Muscle of back (tissue), 11 donors: ENCODE results near the gene MAGEA2B. TPM values are rescaled to one million over a fixed set of nuclear protein-coding genes. Genes with fewer than 3 reads are reported as not detected.
"Not testable (repeated sequence)": the region's sequence is repeated elsewhere in the genome, so short reads cannot be mapped to it uniquely, and the experiment has no call there.

Experiments used
- DNase-seq, 3 donors: peaks; one replicate each; pipeline versions ENCODE4 v3.0.0 to v3.0.0-alpha.2; 2013
- polyA plus RNA-seq, 10 donors: library from polyadenylated mRNA; unstranded; fragments of 120-200 nt; gene quantifications; one replicate each; pipeline ENCODE4 v1.2.1, GENCODE V29; 2013; ENCODE audit not compliant: insufficient read length in 10 of 10

The MAGEA2B gene
- polyA plus RNA-seq, 10 donors = not detected

GRCh38 chrX:152758918-152759317 lies 44.5 kb downstream of the MAGEA2B start, which contains the start of gene CSAG3:
Gene CSAG3 (plus strand): TSS chrX:152759218.
- not testable (repeated sequence) for DNase-seq

GRCh38 chrX:152759544-152759943 lies 45.1 kb downstream of the MAGEA2B start:
- not testable (repeated sequence) for DNase-seq

GRCh38 chrX:152761582-152761981 lies 47.2 kb downstream of the MAGEA2B start:
- not testable (repeated sequence) for DNase-seq

- DNase-seq = not testable (repeated sequence)
Measured at GRCh38 chrX:152766562-152766961, 52.1 kb downstream of the MAGEA2B start.

Other genes with a start within 250 kb of the MAGEA2B start
- 1 to 10 TPM; 1.1 to 2.2 (median 1.5) TPM for gene GABRQ, start 76.7 kb upstream of the MAGEA2B start, polyA plus RNA-seq
- gene MAGEA3, start 15.8 kb upstream of the MAGEA2B start, polyA plus RNA-seq = not detected
- gene CSAG2, start 5.4 kb upstream of the MAGEA2B start, polyA plus RNA-seq = not detected
- gene CSAG1, start 19.1 kb downstream of the MAGEA2B start, polyA plus RNA-seq = not detected
- gene MAGEA12, start 19.1 kb downstream of the MAGEA2B start, polyA plus RNA-seq = not detected
- not detected for gene MAGEA2, start 39.2 kb downstream of the MAGEA2B start, polyA plus RNA-seq
- gene CSAG3, start 44.6 kb downstream of the MAGEA2B start, polyA plus RNA-seq = not detected
- not detected for gene MAGEA6, start 55.1 kb downstream of the MAGEA2B start, polyA plus RNA-seq
- 10 to 100 TPM; 26.5 to 44.6 (median 35.1) TPM for gene CETN2, start 116.1 kb downstream of the MAGEA2B start, polyA plus RNA-seq
- 10 to 100 TPM in 9 of 10 donors, 1 to 10 TPM in 1; 9.7 to 19.8 (median 11.9) TPM for gene NSDHL, start 116.4 kb downstream of the MAGEA2B start, polyA plus RNA-seq
- 10 to 100 TPM in 8 of 10 donors, 1 to 10 TPM in 2; 7.8 to 35.2 (median 22.6) TPM for gene ZNF185, start 183.4 kb downstream of the MAGEA2B start, polyA plus RNA-seq